Suprapubic skin (tissue), 4 donors: ENCODE data around the gene ITLN2. TPM values are rescaled to one million over a fixed set of nuclear protein-coding genes. Genes with fewer than 3 reads are reported as not detected.
"Not testable (repeated sequence)": the region's sequence is repeated elsewhere in the genome, so short reads cannot be mapped to it uniquely, and the experiment has no call there.

Experiments used
- DNase-seq, 2 donors: peaks; one replicate each; pipeline ENCODE4 v3.0.0-alpha.2; 2019; ENCODE audit warnings: low spot score in 2 of 2
- H3K27ac ChIP-seq: fragments of 200-600 bp; sonication (generic); one replicate; pipeline ENCODE4 v1.5.1; 2019
- H3K27me3 ChIP-seq: fragments of 200-600 bp; sonication (generic); one replicate; pipeline ENCODE4 v1.5.1; 2019
- H3K36me3 ChIP-seq: fragments of 200-600 bp; sonication (generic); one replicate; pipeline ENCODE4 v1.5.1; 2019
- H3K4me1 ChIP-seq: fragments of 200-600 bp; sonication (generic); one replicate; pipeline ENCODE4 v1.5.1; 2019
- H3K4me3 ChIP-seq: fragments of 200-600 bp; sonication (generic); one replicate; pipeline ENCODE4 v1.5.1; 2019; ENCODE audit warnings: mild to moderate bottlenecking
- H3K9me3 ChIP-seq: fragments of 200-600 bp; sonication (generic); one replicate; pipeline ENCODE4 v1.5.1; 2019
- CTCF ChIP-seq, 2 donors: fragments of 200-600 bp in 1 of 2; fragments of 450-650 bp in 1 of 2; sonication (generic) in 1 of 2; IDR thresholded peaks; one replicate each; pipeline ENCODE4 v1.5.1; 2016 to 2019; ENCODE audit warnings: antibody characterized with exemption in 2 of 2, mild to moderate bottlenecking in 1 of 2, moderate library complexity in 1 of 2
- EP300 ChIP-seq: sonication (generic); formaldehyde crosslinking; IDR thresholded peaks from one replicate; pipeline ENCODE4 v1.6.1; 2017; ENCODE audit warnings: antibody characterized with exemption
- POLR2A ChIP-seq, 2 donors: fragments of 450-650 bp; IDR thresholded peaks; one replicate each; pipeline ENCODE4 v1.6.1; 2017; ENCODE audit warnings: antibody characterized with exemption in 2 of 2, mild to moderate bottlenecking in 2 of 2, moderate library complexity in 2 of 2
- POLR2AphosphoS5 ChIP-seq, 3 donors: sonication (generic); formaldehyde crosslinking; IDR thresholded peaks; one replicate each; pipeline ENCODE4 v1.6.1; 2017; ENCODE audit warnings: antibody characterized with exemption in 3 of 3
- WGBS: methylation state at CpG from one replicate; pipeline ENCODE4 v1.1.5; 2018; 5-methylcytosine and 5-hydroxymethylcytosine counted together
- total RNA-seq, 4 donors: library from RNA; depleted of rRNA; stranded (reverse); fragments of >200 nt; gene quantifications; one replicate each; pipeline ENCODE4 v1.1.0, GENCODE V29; 2016

Gene ITLN2
- total RNA-seq, 4 donors from 2014 or later, result 0.55 to 1.2 TPM; not detected in 2

DNA sequence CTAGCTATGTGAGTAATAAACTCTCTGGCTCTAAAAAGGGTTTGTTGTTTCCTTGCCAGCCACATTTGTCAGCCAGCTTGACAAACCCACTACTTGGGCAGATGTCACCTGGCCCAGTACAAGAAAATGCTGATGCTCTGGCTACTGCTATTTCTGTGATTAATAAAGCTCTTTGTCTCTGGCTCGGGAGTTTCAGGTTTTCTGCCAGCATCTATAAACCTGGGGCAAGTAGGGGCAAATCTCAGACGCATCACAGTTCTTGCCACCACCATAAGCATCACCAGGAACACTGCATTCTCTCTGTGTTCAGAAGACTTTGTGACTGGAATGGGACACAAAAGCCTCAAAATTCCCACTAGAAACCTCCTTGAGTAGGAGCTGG lies 2.5 kb downstream of the ITLN2 start:
- Histone ChIP-seq H3K9me3 (no peaks in the 10 kb centered on the region), H3K27me3 (no peaks in the 10 kb centered on the region), H3K36me3 (no peaks in the 10 kb centered on the region), H3K27ac (peak overlapping the region; percentile 60), H3K4me1 (peaks cover 18% of the 10 kb centered on the region), H3K4me3 (no peak overlapping the region)
- DNase-seq, result no peak
- TF ChIP-seq CTCF (IDR thresholded peaks at IDR 0.05) (no peak), EP300 (no peak), POLR2AphosphoS5 (IDR thresholded peaks at IDR 0.05) (no peak), POLR2A (IDR thresholded peaks at IDR 0.05) (no peak)
- WGBS, result 60% methylated on average over 2 of the region's 2 CpGs

DNA sequence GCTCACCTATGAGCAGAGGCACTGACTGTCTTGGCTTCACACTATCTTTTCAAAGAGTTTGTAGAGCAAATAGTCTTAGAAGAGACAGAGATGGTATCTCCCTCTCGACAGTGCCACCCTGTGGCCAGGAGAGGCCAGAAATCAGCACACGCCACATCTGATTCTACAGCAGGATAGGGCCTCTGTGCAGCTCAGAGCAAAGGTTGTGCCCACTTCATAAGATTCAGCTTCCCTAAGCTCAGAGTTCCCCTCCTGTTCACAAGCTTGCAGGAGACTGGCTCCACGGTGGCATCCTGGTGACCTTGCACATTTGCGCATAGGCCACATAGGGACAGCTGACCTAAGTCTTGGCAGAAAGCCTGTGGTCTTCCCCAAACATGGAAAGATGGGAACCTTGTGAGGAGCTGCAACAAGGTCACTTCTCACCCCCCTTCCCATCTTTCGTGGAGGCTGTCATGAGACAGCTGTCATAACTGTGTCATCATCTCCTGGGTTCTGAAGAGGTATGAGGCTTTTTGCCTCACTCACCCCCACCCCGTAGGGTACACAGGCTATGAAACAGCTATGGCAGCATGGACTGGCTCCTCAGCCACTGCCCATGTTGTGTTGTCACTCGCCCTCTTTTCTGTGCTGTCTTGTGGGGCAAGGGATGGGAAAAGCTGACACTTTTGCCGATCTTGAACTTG lies 3.0 kb downstream of the ITLN2 start:
- Histone ChIP-seq H3K27ac (no peak overlapping the region), H3K4me3 (no peak overlapping the region), H3K27me3 (no peaks in the 10 kb centered on the region), H3K4me1 (peaks cover 18% of the 10 kb centered on the region), H3K36me3 (no peaks in the 10 kb centered on the region), H3K9me3 (no peaks in the 10 kb centered on the region)
- no peak for DNase-seq
- WGBS, result 32% methylated on average over 6 of the region's 8 CpGs
- TF ChIP-seq POLR2A (IDR thresholded peaks at IDR 0.05) (no peak), CTCF (IDR thresholded peaks at IDR 0.05) (peak; percentile 21 to 60)

DNA sequence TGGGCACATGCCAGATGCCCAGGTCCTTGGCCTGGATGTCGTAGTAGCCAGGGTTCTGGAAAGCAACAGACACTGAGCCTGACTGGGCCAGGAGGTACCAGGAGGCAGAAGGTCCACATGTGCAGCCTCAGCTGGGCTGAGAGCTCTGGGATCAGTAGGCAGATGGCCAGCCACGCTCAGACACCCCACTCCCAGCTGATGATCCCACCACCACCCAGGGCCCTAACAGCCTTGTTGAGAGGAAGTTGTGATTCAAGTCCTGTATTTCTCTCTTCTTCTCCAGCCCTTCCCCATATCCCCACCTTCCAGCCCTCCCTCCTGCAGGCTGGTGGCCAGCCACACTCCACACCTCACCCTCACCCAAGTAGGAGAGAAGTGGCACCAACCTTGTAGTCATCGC lies 4.0 kb downstream of the ITLN2 start:
- no peak overlapping the region for H3K27ac ChIP-seq
- no peak overlapping the region for H3K4me3 ChIP-seq
- H3K27me3 ChIP-seq, result no peaks in the 10 kb centered on the region
- 100% methylated on average over 1 of the region's 3 CpGs for WGBS
- H3K36me3 ChIP-seq, result no peaks in the 10 kb centered on the region
- H3K9me3 ChIP-seq, result no peaks in the 10 kb centered on the region
- TF ChIP-seq CTCF (IDR thresholded peaks at IDR 0.05), result no peak
- no peak for TF ChIP-seq POLR2AphosphoS5 (IDR thresholded peaks at IDR 0.05)
- TF ChIP-seq POLR2A (IDR thresholded peaks at IDR 0.05), result no peak
- no peak for TF ChIP-seq EP300
- DNase-seq, result no peak
- peaks cover 18% of the 10 kb centered on the region for H3K4me1 ChIP-seq

- TF ChIP-seq EP300, result no peak
- no peak for TF ChIP-seq POLR2A (IDR thresholded peaks at IDR 0.05)
- H3K27ac ChIP-seq, result no peak overlapping the region
- H3K9me3 ChIP-seq, result no peaks in the 10 kb centered on the region
- no peaks in the 10 kb centered on the region for H3K36me3 ChIP-seq
- H3K27me3 ChIP-seq, result peaks cover 5% of the 10 kb centered on the region
- H3K4me1 ChIP-seq, result peaks cover 18% of the 10 kb centered on the region
- WGBS, result 95% methylated on average over 2 of the region's 2 CpGs
- no peak for DNase-seq
- H3K4me3 ChIP-seq, result no peak overlapping the region
Measured at GRCh38 chr1:160949881-160950280, 4.7 kb downstream of the ITLN2 start.

- H3K4me1 ChIP-seq, result peaks cover 18% of the 10 kb centered on the region
- H3K9me3 ChIP-seq, H3K27ac ChIP-seq, H3K36me3 ChIP-seq, DNase-seq, H3K4me3 ChIP-seq, H3K27me3 ChIP-seq: not testable (repeated sequence)
- 78% methylated on average over 5 of the region's 7 CpGs for WGBS
Measured at GRCh38 chr1:160949216-160949880, 5.3 kb downstream of the ITLN2 start.

DNA sequence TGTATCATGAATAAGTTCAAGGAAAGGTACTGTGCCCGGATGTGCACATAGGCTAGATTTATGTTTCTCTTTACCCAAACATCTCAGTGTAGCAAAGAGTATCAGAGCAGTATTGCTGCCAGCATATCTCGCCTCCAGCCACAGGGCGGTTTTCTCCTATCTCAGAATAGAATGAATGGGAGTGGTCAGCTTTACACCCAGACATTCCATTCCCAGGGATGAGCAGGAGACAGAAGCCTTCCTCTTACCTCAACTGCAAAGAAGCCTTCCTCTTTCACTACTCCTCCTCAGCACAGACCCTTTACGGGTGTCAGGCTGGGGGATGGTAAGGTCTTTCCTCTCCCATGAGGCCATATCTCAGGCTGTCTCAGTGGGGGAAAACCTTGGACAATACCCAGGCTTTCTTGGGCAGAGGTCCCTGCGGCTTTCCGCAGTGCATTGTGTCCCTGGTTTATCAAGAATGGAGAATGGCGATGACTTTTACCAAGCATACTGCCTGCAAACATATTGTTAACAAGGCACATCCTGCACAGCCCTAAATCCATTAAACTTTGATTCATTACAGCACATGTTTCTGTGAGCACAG lies 7.3 kb downstream of the ITLN2 start:
- H3K9me3 ChIP-seq, H3K36me3 ChIP-seq, H3K27ac ChIP-seq, H3K4me1 ChIP-seq, DNase-seq, H3K4me3 ChIP-seq, H3K27me3 ChIP-seq: not testable (repeated sequence)
- WGBS, result 33% methylated on average over 7 of the region's 7 CpGs

DNA sequence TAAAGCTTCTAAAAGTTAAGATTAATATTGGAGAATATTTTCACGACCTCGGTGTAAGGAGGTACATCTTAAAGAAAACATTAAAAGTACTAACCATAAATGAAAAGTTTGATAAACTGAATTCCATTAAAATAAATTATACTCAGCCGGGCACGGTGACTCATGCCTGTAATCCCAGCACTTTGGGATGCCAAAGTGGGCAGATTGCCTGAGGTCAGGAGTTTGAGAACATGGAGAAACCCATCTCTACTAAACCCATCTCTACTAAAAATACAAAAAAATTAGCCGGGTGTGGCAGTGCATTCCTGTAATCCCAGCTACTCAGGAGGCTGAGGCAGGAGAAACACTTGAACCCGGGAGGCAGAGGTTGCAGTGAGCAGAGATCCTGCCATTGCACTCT lies 8.7 kb downstream of the ITLN2 start:
- not testable (repeated sequence) for H3K27me3 ChIP-seq, H3K4me3 ChIP-seq, H3K9me3 ChIP-seq, H3K36me3 ChIP-seq, DNase-seq, H3K27ac ChIP-seq, H3K4me1 ChIP-seq
- WGBS, result 37% methylated on average over 6 of the region's 6 CpGs
